GM19324 (cell line): ENCODE data around the gene MRPL55.

Experiments used
- ATAC-seq: cut with Tn5 transposase; IDR thresholded peaks from one replicate; pipeline ENCODE4 v1.9.1; 2021; ENCODE audit warnings: mild to moderate bottlenecking, moderate library complexity; ENCODE audit not compliant: unreplicated experiment, low FRiP score

Gene MRPL55

DNA sequence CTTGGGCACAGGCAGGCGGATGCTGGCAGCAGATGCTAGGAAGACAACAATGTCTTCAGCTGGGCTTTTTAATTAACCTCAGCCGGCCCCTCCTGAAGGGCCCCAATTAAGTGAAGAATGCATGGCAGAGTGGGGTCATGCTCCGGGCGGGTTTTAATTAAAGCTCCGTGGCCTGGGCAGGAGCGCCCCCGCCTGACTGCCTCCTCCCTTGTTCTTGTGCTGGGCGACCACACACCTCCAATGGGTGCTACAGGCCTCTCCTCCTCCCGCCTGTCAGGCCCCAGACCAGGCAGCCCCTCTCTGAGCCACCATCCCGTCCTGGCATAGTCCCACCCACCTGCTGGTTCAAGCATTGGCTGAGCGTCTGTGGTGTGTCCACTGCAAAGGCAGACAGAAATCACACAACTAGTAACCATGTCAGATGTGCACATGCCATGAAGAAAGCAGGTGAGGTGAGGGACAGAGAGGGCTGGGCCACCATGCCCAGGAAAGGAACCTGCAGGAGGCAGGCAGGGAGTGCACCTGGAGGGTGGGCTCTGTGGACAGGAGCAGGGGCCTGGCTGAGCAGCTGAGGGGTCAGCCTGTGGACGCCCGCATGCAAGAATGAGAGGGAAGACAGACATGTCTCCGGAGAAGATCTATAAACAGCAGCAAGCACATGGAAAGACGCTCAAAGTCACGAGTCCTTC is 35.1 kb downstream of the MRPL55 start:
- ATAC-seq: no peak

DNA sequence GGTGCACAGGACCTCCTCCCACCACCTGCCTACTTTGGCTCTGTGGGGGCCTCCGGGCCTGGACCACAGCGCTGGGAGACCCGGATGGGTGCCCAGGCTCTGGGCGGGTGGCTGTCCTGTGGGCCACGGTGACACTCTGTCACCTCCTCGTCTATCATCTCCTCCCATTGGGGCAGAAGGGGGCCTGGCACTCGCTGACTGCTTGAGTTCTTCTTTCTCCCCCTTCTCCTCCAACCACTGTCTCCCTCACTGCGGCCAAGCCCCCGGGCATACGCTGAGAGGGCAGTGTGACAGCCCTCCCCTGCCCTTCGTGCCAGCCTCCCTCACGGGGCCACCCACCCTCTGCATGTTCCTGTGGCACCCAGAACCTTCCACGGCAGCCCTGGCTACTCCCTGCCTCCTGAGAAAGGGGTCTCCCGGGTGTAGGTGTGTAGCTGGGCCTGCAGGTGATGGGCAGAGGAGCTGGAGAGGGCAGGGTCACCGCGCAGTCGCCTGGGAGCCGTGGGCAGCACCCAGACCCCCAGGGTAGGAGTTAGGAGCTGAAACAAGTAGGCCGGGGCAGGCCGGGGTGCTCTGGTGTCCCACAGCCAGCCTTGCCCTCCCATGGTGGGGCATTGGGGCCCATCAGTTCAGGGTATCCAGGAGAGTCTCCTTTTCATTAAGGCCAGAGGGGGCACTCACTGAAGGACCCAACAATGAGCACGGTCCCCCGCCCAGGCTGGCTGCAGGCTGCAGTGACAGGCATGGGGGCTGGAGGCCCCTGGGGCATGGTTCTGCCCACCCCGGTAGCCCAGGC is 35.8 kb downstream of the MRPL55 start:
- ATAC-seq: no peak

DNA sequence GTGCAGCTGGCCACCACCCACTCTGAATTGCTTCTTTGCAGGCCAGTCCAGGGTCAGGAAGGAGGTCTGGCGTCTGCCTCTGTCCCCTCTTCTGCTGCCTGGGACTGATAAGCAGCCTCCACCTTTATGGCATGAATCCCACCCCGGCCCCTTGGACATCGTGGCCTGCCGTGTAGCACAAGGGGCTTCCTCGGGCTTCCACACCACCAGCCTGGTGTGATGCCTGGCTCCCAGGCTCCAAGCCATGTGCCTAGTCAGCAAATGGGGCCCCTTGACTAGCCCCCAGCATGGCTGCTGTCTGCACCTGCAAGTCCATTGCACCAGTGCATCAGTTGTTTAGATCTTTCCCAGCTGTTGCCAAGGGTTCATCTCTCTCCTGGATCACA is 36.4 kb downstream of the MRPL55 start:
- no peak for ATAC-seq

- ATAC-seq: no peak
Observed at GRCh38 chr1:228071839-228072657, 37.1 kb downstream of the MRPL55 start.

- no peak for ATAC-seq
Observed at GRCh38 chr1:228070851-228071250, 38.2 kb downstream of the MRPL55 start.

- ATAC-seq: no peak
Observed at GRCh38 chr1:228070173-228070572, 38.9 kb downstream of the MRPL55 start.

- no peak for ATAC-seq
Observed at GRCh38 chr1:228068359-228068758, 40.7 kb downstream of the MRPL55 start.

DNA sequence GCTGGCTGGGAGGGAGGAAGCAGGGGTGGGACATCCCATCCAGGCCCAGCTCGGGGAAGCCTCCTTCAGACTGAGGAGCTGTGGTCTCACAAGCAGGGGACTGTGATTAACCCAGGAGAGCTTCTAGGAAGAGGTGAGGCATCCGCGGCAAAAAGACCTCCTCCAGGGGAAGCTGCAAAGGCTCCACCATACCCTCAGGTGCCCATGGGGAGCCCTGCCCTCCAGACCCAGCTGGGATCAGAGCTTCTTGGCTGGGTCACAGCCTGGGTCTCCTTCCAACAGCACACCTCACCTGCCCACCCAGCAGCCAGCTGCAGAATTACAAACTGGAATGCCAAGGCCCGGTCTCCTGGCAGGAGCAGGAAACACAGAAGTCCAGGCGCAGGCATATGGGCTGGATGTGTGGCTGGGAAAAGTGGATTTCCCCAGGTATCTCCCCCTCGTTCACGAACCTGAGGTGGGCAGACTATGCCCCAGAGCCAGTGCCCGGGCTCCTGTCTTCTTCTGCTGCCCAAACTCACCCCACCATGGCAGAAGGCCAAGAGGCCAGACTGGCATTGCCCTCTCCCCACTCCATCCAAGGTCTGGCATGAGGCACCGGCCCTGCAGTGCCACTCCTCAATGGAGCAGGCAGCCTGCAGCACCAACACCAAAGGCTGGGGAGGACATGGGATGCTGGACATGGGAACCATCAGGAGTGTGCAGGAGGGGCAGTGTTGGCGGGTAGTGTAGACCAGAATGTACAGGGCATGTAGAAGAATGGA is 42.0 kb downstream of the MRPL55 start:
- ATAC-seq: no peak

DNA sequence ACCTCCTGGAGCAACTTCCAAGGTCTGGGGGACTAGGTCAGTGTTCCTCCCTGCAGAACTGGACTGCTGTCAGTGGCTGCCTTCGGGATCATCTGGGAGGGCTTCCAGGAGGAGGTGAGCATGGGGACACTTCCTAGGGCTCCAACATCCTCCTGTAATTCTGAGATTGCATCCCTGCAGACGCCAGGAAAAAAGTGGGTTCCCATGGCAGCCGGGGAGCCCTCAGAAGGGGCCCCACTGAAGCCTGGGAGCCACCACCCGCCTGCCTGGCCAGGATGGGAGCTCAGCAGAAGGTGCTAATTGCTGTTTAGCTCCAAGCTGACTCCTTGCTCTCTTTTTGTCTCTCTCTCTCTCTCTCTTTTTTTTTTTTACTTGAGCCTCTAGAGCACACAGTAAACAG is 42.7 kb downstream of the MRPL55 start:
- ATAC-seq: no peak

DNA sequence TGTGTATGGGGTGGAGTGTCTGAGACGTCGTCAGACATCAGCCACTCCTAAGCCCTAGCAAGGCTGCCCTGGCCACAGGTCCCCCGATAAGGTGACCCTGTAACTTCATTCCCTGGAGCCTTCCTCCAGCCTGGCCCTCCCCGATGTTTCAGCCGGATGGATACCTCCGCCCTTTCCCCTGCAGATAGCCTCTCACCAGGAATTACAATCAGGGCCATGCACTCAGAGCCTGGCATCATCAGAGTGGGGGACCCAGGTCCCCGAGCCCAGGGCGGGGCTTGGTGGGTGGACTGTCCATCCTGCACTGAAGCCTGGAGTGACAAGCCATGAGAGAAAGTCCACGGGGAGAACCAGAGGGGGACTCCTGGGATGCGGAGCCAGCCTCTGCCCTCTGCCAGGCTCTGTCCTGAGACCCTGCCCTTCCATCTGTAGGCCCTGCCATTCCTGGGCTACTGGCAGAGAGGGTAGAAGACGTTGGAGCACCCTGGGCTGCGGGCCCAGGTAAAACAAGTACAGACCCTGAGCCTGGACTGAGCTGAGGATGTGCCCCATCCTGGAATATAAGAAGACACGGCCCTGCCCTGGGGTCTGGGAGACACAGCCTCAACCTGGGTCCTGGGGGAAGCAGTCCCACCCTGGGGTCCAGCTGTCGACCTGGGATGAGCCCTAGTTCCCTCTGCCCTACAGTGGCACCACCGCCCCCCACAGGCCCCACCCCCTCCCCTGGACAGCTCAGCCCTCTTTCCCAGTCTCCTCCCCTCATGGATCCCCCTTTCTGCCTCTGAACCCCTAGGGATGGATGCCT is 43.4 kb downstream of the MRPL55 start:
- ATAC-seq: no peak

DNA sequence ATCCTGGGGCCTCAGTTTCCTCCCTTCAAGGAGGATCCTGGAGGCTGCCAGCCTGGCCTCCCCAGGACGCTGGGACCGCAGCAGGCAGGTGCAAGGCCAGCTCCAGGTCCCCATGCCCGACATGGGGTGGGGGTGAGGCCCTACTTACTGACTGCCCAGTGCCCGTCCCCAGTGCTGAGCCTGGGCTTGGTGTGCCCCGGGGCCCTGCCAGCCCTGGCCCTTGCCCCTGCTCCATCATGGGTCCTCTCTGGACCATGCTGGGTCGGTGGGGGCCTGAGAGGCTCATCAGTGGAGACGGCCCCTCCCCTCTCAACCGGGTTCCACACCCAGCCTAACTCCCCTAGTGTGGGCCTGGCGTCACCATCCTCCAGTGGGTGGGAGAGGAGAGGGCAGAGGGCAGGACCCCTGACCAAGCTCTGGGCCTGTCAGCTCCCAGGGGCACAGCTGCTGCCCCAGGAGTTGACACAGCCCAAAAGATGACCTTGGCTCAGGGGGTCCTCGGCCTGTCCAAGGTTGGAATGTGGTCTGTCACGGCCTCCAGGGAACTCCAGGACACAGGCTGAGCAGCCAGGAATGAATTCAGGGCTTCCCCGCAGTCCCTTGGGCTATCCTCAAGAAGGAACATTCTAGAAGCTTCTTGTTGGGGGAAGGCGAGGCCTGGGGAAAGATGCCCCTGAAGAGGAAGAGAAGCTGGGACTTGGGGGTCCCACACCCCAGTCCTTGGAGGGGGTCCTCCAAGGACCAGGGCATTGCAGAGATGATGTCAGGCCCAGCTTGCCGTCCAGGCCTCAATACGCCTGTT is 44.2 kb downstream of the MRPL55 start:
- no peak for ATAC-seq

DNA sequence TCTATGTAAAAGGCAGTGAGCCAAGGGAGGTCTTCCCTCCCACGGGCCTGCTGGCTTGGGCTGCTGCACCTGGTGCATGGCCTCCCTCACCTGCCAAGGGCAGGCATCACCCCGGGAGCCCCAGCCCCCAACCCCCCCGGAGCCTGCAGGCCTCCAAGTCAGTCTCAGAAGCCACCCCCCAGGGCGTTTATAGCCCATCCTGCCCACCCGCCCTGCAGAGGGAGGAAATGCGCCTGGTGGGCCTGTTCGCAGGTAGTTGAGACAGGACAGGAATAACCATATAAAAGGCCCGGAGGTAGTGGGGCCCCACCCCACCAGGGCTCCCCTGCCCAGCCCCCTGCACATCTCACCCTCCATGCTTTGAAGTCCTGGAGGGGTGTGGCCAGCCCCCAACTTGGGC is 44.8 kb downstream of the MRPL55 start:
- ATAC-seq: no peak

GRCh38 chr1:228063251-228064191 is 45.6 kb downstream of the MRPL55 start:
- ATAC-seq: no peak

DNA sequence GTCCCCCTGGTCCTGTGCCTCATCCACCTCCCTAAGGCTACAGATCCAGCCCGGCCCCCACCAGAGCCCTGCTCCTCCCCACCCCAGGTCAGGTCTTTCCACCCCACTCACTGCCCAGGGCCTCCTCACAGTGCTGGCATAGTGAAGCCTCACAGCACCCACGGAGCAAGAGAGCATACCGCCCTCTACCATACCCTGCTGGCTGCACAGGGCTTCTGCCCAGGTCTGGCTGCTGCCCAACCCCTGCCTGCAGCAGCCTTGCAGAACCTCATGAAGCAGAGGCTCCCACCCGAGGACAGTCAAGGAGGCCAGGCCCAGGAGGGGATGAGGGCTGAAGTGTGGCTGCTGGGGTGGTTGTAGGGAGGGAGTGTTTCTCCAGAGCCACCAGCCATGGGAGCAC is 46.3 kb downstream of the MRPL55 start:
- ATAC-seq: no peak

DNA sequence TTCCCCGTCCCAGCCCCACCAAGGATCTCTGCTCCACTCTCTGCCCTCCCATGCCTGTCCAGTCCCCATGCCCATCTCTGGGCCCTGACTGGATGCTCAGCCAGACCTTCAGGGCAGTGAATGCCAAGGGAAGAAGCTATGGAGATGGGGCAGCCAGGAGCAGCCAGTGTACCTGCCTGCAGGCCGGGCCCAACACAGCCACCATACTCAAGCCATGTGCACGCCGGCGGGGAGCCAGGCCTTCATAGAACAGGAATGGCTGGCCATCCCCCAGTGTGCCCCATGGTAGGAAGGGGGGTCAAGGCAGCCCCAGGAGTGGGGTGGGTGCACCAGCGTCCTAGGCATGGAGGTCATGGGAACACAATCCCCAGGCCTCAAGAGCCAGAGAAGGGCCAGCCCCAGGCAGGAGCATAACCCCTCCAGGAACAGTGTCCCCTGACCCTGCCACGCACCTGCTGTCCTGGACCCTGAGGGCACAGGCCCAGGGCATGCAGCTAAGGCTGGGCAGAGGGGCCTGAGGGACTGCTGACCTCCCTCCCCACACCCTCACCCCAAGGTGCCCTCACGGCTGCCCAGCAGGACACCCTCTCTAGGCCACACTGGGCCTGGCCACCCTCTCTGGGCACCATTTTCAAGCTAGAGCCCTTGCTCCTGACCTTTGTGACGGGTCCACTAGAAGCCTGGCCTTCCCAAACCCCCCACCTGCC is 46.9 kb downstream of the MRPL55 start:
- no peak for ATAC-seq

GRCh38 chr1:228061411-228062084 is 47.6 kb downstream of the MRPL55 start:
- ATAC-seq: no peak
